ENCODE measurements around the gene FOXO1.

GRCh38 chr13:40657307-40657706 lies 9.1 kb downstream of the FOXO1 start:
- TF ChIP-seq CTCF (IDR thresholded peaks at IDR 0.05) (no peak), POLR2A (IDR thresholded peaks at IDR 0.05) (no peak), EP300 (IDR thresholded peaks at IDR 0.05) (no peak), POLR2AphosphoS5 (IDR thresholded peaks at IDR 0.05) (no peak)

Data from suprapubic skin (tissue), 4 donors.